ENCODE data around the gene PRSS50.

GRCh38 chr3:46729038-46729437 lies 11.4 kb upstream of the PRSS50 start:
- no peak for TF ChIP-seq CTCF (IDR thresholded peaks at IDR 0.05)
- no peak for TF ChIP-seq POLR2A (IDR thresholded peaks at IDR 0.05)
